Loucy (cell line): ENCODE measurements around the gene ESF1.

ENCODE experiments used
- CTCF ChIP-seq: fragments of 200-600 bp; sonication (generic); conservative IDR thresholded peaks from 2 replicates; pipeline ENCODE4 v1.5.1; 2014; ENCODE audit warnings: mild to moderate bottlenecking, antibody characterized with exemption, low read length
- EZH2phosphoT487 ChIP-seq: fragments of 200-600 bp; IDR thresholded peaks from 2 replicates; pipeline ENCODE4 v1.6.1; 2018; ENCODE audit warnings: antibody characterized with exemption, mild to moderate bottlenecking, moderate library complexity, borderline replicate concordance

GRCh38 chr20:13749811-13750210 is 34.9 kb downstream of the ESF1 start:
- TF ChIP-seq CTCF = no peak
- no peak for TF ChIP-seq EZH2phosphoT487
